ENCODE results near the gene CCN6. TPM values are rescaled to one million over a fixed set of nuclear protein-coding genes. Genes with fewer than 3 reads are reported as not detected.

The CCN6 gene
- total and polyA plus RNA-seq, 2 donors (not counting 1 experiment from before 2014, with no cell fraction given), result not detected

- no peak for ATAC-seq (ENCODE audit: low read depth)
- H3K4me2 ChIP-seq (replicated peaks; ENCODE audit: low read depth, low read length, poor library complexity, severe bottlenecking), result no peak overlapping the region
- no peak overlapping the region for H3K4me3 Mint-ChIP-seq
- no peak overlapping the region for H3K9ac ChIP-seq (ENCODE audit: low read length)
- peaks cover 16% of the 10 kb centered on the region for H3K27me3 Mint-ChIP-seq
- no CpG with 5 or more reads among the region's 1 CpG for WGBS (ENCODE audit: insufficient coverage)
- H3K9me3 Mint-ChIP-seq (ENCODE audit: insufficient read depth), result no peaks in the 10 kb centered on the region
- TF ChIP-seq CTCF (IDR thresholded peaks at IDR 0.05) (no peak), EZH2 (IDR thresholded peaks at IDR 0.05; ENCODE audit: borderline replicate concordance, insufficient read depth, low read depth, low read length, poor library complexity, severe bottlenecking) (no peak)
- peaks cover 0 to 4% (median 2%) of the 10 kb centered on the region in 4 experiments for H3K27me3 ChIP-seq (replicated peaks in 1 of 4; ENCODE audit: control extremely low read depth in 1 of 4, control insufficient read depth in 3 of 4, insufficient read depth in 4 of 4, low read length in 3 of 4)
- no peak overlapping the region for H3K4me3 ChIP-seq (ENCODE audit: control extremely low read depth in 1 of 5, extremely low read depth in 1 of 5, insufficient read depth in 1 of 5, low read depth in 2 of 5, low read length in 4 of 5)
- H3K9me3 ChIP-seq (ENCODE audit: control extremely low read depth in 1 of 3, control insufficient read depth in 2 of 3, insufficient read depth in 1 of 3, low read length in 2 of 3), result no peaks in the 10 kb centered on the region
- no peak overlapping the region for H3K27ac Mint-ChIP-seq
- no peaks in the 10 kb centered on the region for H3K4me1 ChIP-seq (ENCODE audit: control insufficient read depth in 2 of 2, insufficient read depth in 2 of 2, low read length in 2 of 2)
- ChIA-PET POLR2A (no interaction called here), CTCF (no interaction called here)
- DNase-seq, result no peak
- H3K36me3 ChIP-seq (replicated peaks in 1 of 2; ENCODE audit: control extremely low read depth in 1 of 2, control insufficient read depth in 1 of 2, extremely low read depth in 1 of 2, insufficient read depth in 2 of 2, low read length in 1 of 2), result no peaks in the 10 kb centered on the region
- H2AFZ ChIP-seq (ENCODE audit: insufficient read depth, low read depth, low read length, poor library complexity, severe bottlenecking), result no peak overlapping the region
- H3K27ac ChIP-seq (ENCODE audit: low read length in 2 of 2), result no peak overlapping the region
- H3K4me1 Mint-ChIP-seq, result no peaks in the 10 kb centered on the region
- no peaks in the 10 kb centered on the region for H4K20me1 ChIP-seq (ENCODE audit: control insufficient read depth, insufficient read depth, low read length, poor library complexity, severe bottlenecking)
- intact Hi-C loops (cut with micrococcal nuclease), result no loop called here
- no peaks in the 10 kb centered on the region for H3K79me2 ChIP-seq (ENCODE audit: control insufficient read depth, insufficient read depth, low read length)
These were observed 63.6 kb downstream of the CCN6 start for GRCh38 chr6:112117554-112117953.

- H3K36me3 ChIP-seq (replicated peaks in 1 of 2; ENCODE audit: control extremely low read depth in 1 of 2, control insufficient read depth in 1 of 2, extremely low read depth in 1 of 2, insufficient read depth in 2 of 2, low read length in 1 of 2), result no peaks in the 10 kb centered on the region
- peaks cover 16% of the 10 kb centered on the region for H3K27me3 Mint-ChIP-seq
- no peak overlapping the region for H3K4me3 Mint-ChIP-seq
- intact Hi-C loops (cut with micrococcal nuclease), result no loop called here
- no peaks in the 10 kb centered on the region for H3K4me1 Mint-ChIP-seq
- ATAC-seq (ENCODE audit: low read depth) (no peak), DNase-seq (no peak)
- no peaks in the 10 kb centered on the region for H4K20me1 ChIP-seq (ENCODE audit: control insufficient read depth, insufficient read depth, low read length, poor library complexity, severe bottlenecking)
- H3K9me3 ChIP-seq (ENCODE audit: control extremely low read depth in 1 of 3, control insufficient read depth in 2 of 3, insufficient read depth in 1 of 3, low read length in 2 of 3), result no peaks in the 10 kb centered on the region
- ChIA-PET CTCF (no interaction called here), POLR2A (no interaction called here)
- no peak overlapping the region for H3K27ac ChIP-seq (ENCODE audit: low read length in 2 of 2)
- peaks cover 0 to 4% (median 2%) of the 10 kb centered on the region in 4 experiments for H3K27me3 ChIP-seq (replicated peaks in 1 of 4; ENCODE audit: control extremely low read depth in 1 of 4, control insufficient read depth in 3 of 4, insufficient read depth in 4 of 4, low read length in 3 of 4)
- no peak for TF ChIP-seq CTCF (IDR thresholded peaks at IDR 0.05)
- H3K4me2 ChIP-seq (replicated peaks; ENCODE audit: low read depth, low read length, poor library complexity, severe bottlenecking), result no peak overlapping the region
- H3K79me2 ChIP-seq (ENCODE audit: control insufficient read depth, insufficient read depth, low read length), result no peaks in the 10 kb centered on the region
- H3K4me3 ChIP-seq (ENCODE audit: control extremely low read depth in 1 of 5, extremely low read depth in 1 of 5, insufficient read depth in 1 of 5, low read depth in 2 of 5, low read length in 4 of 5), result no peak overlapping the region
- H2AFZ ChIP-seq (ENCODE audit: insufficient read depth, low read depth, low read length, poor library complexity, severe bottlenecking), result no peak overlapping the region
- H3K9ac ChIP-seq (ENCODE audit: low read length), result no peak overlapping the region
- H3K9me3 Mint-ChIP-seq (ENCODE audit: insufficient read depth), result no peaks in the 10 kb centered on the region
- no peaks in the 10 kb centered on the region for H3K4me1 ChIP-seq (ENCODE audit: control insufficient read depth in 2 of 2, insufficient read depth in 2 of 2, low read length in 2 of 2)
- no peak overlapping the region for H3K27ac Mint-ChIP-seq
These were observed 64.1 kb downstream of the CCN6 start for GRCh38 chr6:112118034-112118433.

Other genes starting within 250 kb of the CCN6 start
- gene FYN, start 180.7 kb upstream of the CCN6 start, total RNA-seq, result 92.4 and 94.0 TPM in 2 replicates
- 54.1 and 63.0 TPM in 2 replicates for gene FYN, start 180.7 kb upstream of the CCN6 start, polyA plus RNA-seq
- 24.5 and 26.7 TPM in 2 replicates for gene TUBE1, start 33.4 kb downstream of the CCN6 start, total RNA-seq
- gene TUBE1, start 33.4 kb downstream of the CCN6 start, polyA plus RNA-seq, result 14.3 and 17.4 TPM in 2 replicates
- 4.0 and 4.4 TPM in 2 replicates for gene FAM229B, start 33.5 kb downstream of the CCN6 start, total RNA-seq
- gene FAM229B, start 33.5 kb downstream of the CCN6 start, polyA plus RNA-seq, result 0.65 and 1.3 TPM in 2 replicates
- not detected in 2 replicates for gene LAMA4, start 200.5 kb downstream of the CCN6 start, total RNA-seq
- not detected in 2 replicates for gene LAMA4, start 200.5 kb downstream of the CCN6 start, polyA plus RNA-seq